Ishikawa (cell line): ENCODE data around the gene CFAP92.
A peak's percentile ranks its signal among the peaks of the same experiment; 100 is the strongest.

Experiments
- CEBPB ChIP-seq: IDR thresholded peaks from 2 replicates; pipeline ENCODE4 v1.6.1; 2012
- CREB1 ChIP-seq: IDR thresholded peaks from 2 replicates; pipeline ENCODE4 v1.6.1; 2012; ENCODE audit warnings: low read depth
- EGR1 ChIP-seq: IDR thresholded peaks from 2 replicates; pipeline ENCODE4 v1.6.1; 2012
- EP300 ChIP-seq: IDR thresholded peaks from 2 replicates; pipeline ENCODE4 v1.6.1; 2012; ENCODE audit warnings: borderline replicate concordance
- FOXM1 ChIP-seq: IDR thresholded peaks from 2 replicates; pipeline ENCODE4 v1.6.1; 2012; ENCODE audit warnings: low read depth, borderline replicate concordance
- NFIC ChIP-seq: IDR thresholded peaks from 2 replicates; pipeline ENCODE4 v1.6.1; 2012
- RAD21 ChIP-seq: IDR thresholded peaks from 2 replicates; pipeline ENCODE4 v1.6.1; 2012; ENCODE audit warnings: low read depth
- TAF1 ChIP-seq: IDR thresholded peaks from 2 replicates; pipeline ENCODE4 v1.6.1; 2012; ENCODE audit warnings: low read depth, mild to moderate bottlenecking
- TCF12 ChIP-seq: IDR thresholded peaks from 2 replicates; pipeline ENCODE4 v1.6.1; 2012; ENCODE audit warnings: low read depth
- TEAD4 ChIP-seq: IDR thresholded peaks from 2 replicates; pipeline ENCODE4 v1.6.1; 2012
- YY1 ChIP-seq: IDR thresholded peaks from 2 replicates; pipeline ENCODE4 v1.6.1; 2012; ENCODE audit warnings: low read depth
- ZBTB7A ChIP-seq: IDR thresholded peaks from 2 replicates; pipeline ENCODE4 v1.6.1; 2012; ENCODE audit warnings: low read depth
- TF ChIP-seq, protein P1 (sequence below): IDR thresholded peaks from 2 replicates; pipeline ENCODE4 v1.6.1; 2012
- TF ChIP-seq, protein P2 (sequence below): IDR thresholded peaks from 2 replicates; pipeline ENCODE4 v1.6.1; 2012; ENCODE audit warnings: low read depth, mild to moderate bottlenecking
- TF ChIP-seq, protein P3 (sequence below): IDR thresholded peaks from 2 replicates; pipeline ENCODE4 v1.6.1; 2012

Gene CFAP92

DNA sequence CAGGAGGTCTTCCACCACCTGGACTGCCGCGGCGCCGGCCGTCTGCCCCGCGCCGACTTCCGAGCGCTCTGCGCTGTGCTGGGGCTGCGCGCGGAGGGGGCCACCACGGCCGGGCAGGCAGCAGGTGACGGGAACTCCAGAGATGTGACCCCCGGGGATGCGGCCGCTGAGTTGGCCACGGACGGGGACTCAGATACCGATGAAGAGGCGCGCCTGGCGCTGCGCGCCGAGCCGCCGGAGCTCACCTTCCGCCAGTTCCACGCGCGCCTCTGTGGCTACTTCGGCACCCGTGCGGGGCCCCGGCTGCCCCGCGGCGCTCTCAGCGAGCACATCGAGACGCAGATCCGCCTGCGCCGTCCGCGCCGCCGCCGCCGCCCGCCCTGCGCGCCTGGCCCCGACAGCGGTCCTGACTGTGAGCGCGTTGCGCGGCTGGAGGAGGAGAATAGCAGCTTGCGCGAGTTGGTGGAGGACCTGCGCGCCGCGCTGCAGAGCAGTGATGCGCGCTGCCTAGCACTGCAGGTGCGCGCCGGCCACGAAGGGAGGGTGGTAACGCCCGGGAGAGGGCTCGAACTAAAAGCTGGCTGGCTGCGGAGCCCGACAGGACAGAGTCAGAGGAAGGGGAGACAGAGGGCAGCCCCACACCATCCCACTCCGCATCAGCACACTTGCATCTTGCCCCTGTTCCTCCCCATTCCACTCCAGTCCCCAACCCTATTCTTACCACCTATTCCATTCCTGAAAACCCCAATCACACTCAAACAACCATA is 8.1 kb upstream of the CFAP92 start:
- no peak for TF ChIP-seq TCF12
- TF ChIP-seq, protein P1, sequence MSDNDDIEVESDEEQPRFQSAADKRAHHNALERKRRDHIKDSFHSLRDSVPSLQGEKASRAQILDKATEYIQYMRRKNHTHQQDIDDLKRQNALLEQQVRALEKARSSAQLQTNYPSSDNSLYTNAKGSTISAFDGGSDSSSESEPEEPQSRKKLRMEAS, result no peak
- no peak for TF ChIP-seq TAF1
- TF ChIP-seq EGR1, result no peak
- TF ChIP-seq RAD21, result no peak
- TF ChIP-seq, protein P2, sequence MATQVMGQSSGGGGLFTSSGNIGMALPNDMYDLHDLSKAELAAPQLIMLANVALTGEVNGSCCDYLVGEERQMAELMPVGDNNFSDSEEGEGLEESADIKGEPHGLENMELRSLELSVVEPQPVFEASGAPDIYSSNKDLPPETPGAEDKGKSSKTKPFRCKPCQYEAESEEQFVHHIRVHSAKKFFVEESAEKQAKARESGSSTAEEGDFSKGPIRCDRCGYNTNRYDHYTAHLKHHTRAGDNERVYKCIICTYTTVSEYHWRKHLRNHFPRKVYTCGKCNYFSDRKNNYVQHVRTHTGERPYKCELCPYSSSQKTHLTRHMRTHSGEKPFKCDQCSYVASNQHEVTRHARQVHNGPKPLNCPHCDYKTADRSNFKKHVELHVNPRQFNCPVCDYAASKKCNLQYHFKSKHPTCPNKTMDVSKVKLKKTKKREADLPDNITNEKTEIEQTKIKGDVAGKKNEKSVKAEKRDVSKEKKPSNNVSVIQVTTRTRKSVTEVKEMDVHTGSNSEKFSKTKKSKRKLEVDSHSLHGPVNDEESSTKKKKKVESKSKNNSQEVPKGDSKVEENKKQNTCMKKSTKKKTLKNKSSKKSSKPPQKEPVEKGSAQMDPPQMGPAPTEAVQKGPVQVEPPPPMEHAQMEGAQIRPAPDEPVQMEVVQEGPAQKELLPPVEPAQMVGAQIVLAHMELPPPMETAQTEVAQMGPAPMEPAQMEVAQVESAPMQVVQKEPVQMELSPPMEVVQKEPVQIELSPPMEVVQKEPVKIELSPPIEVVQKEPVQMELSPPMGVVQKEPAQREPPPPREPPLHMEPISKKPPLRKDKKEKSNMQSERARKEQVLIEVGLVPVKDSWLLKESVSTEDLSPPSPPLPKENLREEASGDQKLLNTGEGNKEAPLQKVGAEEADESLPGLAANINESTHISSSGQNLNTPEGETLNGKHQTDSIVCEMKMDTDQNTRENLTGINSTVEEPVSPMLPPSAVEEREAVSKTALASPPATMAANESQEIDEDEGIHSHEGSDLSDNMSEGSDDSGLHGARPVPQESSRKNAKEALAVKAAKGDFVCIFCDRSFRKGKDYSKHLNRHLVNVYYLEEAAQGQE, result no peak
- no peak for TF ChIP-seq CREB1
- TF ChIP-seq, protein P3, sequence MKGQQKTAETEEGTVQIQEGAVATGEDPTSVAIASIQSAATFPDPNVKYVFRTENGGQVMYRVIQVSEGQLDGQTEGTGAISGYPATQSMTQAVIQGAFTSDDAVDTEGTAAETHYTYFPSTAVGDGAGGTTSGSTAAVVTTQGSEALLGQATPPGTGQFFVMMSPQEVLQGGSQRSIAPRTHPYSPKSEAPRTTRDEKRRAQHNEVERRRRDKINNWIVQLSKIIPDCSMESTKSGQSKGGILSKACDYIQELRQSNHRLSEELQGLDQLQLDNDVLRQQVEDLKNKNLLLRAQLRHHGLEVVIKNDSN, result no peak
- no peak for TF ChIP-seq ZBTB7A
- no peak for TF ChIP-seq CEBPB
- no peak for TF ChIP-seq YY1
- no peak for TF ChIP-seq EP300
- no peak for TF ChIP-seq TEAD4
- TF ChIP-seq NFIC, result no peak
- no peak for TF ChIP-seq FOXM1

DNA sequence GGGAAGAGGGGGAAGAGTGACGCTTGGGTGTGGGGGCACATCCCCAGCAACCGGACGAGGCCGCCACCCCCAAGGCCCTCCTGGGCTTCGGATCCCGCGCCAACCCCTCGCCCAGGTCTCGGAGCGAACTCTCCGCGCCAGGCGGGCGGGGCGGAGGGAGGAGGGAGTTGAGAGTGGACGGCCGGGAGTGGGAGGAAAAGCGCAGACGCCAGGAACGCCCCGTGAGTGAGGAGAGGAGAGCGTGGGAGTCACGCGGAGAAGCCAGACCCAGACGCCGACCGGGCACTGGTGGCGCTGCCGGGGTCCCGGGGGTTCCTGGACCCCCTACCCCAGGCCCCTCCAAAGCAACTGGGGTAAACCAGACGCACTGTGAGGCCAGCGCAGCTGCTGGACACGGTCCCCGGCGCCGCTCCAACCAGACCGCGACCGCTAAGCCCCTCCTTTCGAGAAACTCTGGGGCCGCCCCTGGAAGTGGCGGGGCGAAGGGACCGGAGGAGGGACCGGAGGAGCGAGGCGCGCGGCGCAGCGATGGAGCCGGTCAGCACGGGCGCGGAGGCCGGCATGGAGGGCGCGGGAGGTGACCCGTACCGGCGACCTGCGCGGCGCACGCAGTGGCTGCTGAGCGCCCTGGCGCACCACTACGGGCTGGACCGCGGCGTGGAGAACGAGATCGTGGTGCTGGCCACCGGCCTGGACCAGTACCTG is 7.4 kb upstream of the CFAP92 start, which contains the start of gene EFCC1:
Gene EFCC1, plus strand, starts transcription at position 204 of the 705 bp plus-strand sequence. Its CDS starts 325 bp downstream, at position 529.
- TF ChIP-seq, protein P2, result no peak
- TF ChIP-seq FOXM1 (no peak), YY1 (no peak), ZBTB7A (peak; percentile 83), EGR1 (peak; percentile 70; the same call in 1 of the 2 replicates), NFIC (0 out of 2 replicates have a peak, but pooled peaks have one; percentile 17)

DNA sequence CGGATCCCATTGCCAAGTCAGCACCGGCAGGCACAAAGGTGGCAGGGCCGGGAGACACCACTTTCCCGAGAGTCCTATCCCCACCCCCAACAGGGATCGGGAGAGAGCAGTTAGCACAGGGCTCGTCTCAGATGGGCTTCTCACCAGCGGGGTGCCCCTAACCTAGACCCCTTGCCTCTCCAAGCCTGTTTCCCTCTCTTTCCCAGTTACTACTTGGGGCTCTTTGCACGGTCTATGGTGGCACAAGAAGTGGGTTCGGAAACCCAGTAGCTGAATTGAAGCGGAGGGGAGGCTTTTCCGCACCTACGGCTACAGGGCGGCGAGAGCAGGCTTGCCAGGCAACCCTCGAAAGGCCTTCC is 6.8 kb upstream of the CFAP92 start:
- TF ChIP-seq FOXM1 (no peak), TAF1 (no peak), RAD21 (no peak), ZBTB7A (no peak; the same call in 1 of the 2 replicates), EGR1 (no peak), NFIC (no peak), TCF12 (no peak)
- TF ChIP-seq, protein P1, result no peak
- TF ChIP-seq, protein P3, result no peak

DNA sequence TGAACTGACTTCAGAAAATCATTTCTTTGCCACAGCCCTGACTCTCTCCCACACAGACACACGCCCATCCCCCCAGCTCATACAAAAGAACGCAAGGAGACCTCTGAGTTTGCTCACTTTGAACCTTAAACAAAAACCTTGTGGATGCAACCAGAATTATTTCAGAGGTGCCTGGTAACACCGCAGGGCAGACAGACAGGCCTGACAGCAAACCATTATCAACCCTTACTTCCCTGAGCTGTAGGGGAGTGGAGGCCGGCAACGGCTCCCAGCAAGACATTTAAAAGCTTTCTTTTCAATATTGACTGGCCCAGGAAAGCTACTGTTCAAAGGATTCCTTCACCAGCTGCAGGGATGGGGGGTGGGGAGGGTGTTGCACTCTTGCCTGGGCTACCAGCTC is 5.2 kb upstream of the CFAP92 start:
- no peak for TF ChIP-seq CREB1
- TF ChIP-seq, protein P2, result no peak
- no peak for TF ChIP-seq TAF1
- TF ChIP-seq NFIC, result no peak
- TF ChIP-seq, protein P1, result no peak
- no peak for TF ChIP-seq EP300
- TF ChIP-seq, protein P3, result no peak
- TF ChIP-seq FOXM1, result no peak
- no peak for TF ChIP-seq RAD21
